AG04450 (cell line): Measurements from ENCODE around the gene BCL3. TPM values are rescaled to one million over a fixed set of nuclear protein-coding genes. Genes with fewer than 3 reads are reported as not detected.

Experiments
- CTCF ChIA-PET: fragments of 300-600, 350-600 bp; formaldehyde crosslinking; extraction: SDS; loops from one replicate; lab custom pipeline; 2022; ENCODE audit warnings: antibody characterized with exemption, inconsistent platforms; lab: Charles Lee
- POLR2A ChIA-PET: fragments of 350-600 bp; formaldehyde crosslinking; extraction: SDS; loops from one replicate; lab custom pipeline; 2021; ENCODE audit warnings: antibody characterized with exemption, inconsistent platforms; lab: Yijun Ruan, JAX
- DNase-seq: peaks from one replicate; pipeline ENCODE4 v3.0.0-alpha.2; 2011; ENCODE audit warnings: low read depth, low spot score
- H3K27ac ChIP-seq: one replicate; pipeline ENCODE4 v1.5.1; 2012; ENCODE audit warnings: low read depth, low read length, control low read depth
- H3K27me3 ChIP-seq: one replicate; pipeline ENCODE4 v1.6.0; 2012; ENCODE audit warnings: low read length; ENCODE audit not compliant: control insufficient read depth, insufficient read depth
- H3K4me3 ChIP-seq: 2 replicates; pipeline ENCODE4 v1.5.1; 2011; ENCODE audit warnings: mild to moderate bottlenecking, low read depth, low read length, control low read depth
- H3K9me3 ChIP-seq: 2 replicates; pipeline ENCODE4 v1.5.1; 2012; ENCODE audit warnings: low read length; ENCODE audit not compliant: control insufficient read depth, insufficient read depth
- polyA plus RNA-seq: library from polyadenylated mRNA; depleted of rRNA; stranded (reverse); fragments of >200 nt; gene quantifications from 2 replicates; pipeline ENCODE4 v1.2.3, GENCODE V29; 2011
- TF ChIP-seq, protein P1 (sequence below): IDR thresholded peaks from 2 replicates; pipeline ENCODE4 v1.5.1; 2011; ENCODE audit warnings: low read depth, low read length, control low read depth, inconsistent platforms

Gene BCL3
- polyA plus RNA-seq, 1 experiment: 5.6 TPM

DNA sequence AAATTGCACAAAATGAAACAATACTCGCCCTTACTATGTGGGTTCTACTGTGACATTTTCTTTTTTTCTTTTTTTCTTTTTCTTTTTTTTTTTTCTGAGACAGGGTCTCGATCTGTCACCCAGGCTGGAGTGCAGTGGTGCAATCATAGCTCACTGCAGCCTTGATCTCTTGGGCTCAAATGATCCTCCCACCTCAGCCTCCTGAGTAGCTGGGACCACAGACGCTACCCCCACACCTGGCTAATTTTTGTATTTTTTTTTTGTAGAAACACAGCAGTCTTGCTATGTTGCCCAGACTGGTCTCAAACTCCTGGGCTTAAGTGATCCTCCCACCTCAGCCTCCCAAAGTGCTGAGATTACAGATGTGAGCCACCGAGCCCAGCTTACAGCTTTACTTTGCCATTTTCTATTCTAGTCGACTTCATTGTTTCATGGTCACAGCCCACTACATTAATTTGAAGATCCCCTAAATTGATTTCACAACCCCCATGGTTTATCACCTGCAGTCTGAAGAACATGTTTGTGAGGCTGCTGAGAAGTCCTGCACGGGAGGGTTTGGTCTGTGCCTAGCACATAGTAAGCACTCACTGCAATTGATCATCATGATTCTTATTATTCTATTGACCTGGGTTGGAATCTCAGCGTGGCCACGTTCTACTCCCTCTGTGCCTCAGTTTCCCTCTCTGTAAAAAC, 3.8 kb downstream of the BCL3 start:
- DNase-seq: no peak
- H3K27ac ChIP-seq: peak overlapping the region; percentile 31
- TF ChIP-seq, protein P1, sequence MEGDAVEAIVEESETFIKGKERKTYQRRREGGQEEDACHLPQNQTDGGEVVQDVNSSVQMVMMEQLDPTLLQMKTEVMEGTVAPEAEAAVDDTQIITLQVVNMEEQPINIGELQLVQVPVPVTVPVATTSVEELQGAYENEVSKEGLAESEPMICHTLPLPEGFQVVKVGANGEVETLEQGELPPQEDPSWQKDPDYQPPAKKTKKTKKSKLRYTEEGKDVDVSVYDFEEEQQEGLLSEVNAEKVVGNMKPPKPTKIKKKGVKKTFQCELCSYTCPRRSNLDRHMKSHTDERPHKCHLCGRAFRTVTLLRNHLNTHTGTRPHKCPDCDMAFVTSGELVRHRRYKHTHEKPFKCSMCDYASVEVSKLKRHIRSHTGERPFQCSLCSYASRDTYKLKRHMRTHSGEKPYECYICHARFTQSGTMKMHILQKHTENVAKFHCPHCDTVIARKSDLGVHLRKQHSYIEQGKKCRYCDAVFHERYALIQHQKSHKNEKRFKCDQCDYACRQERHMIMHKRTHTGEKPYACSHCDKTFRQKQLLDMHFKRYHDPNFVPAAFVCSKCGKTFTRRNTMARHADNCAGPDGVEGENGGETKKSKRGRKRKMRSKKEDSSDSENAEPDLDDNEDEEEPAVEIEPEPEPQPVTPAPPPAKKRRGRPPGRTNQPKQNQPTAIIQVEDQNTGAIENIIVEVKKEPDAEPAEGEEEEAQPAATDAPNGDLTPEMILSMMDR: no peak
- peak overlapping the region; percentile 59 for H3K4me3 ChIP-seq
- H3K27me3 ChIP-seq: no peaks in the 10 kb centered on the region
- H3K9me3 ChIP-seq: no peaks in the 10 kb centered on the region
- ChIA-PET POLR2A (interaction anchor here (0.8 to 2.6 kb wide), 2 partner anchors 10 to 31 kb away, joined by 5 to 18 read pairs; no protein-coding TSS in a partner anchor), CTCF (interaction anchor here (0.6 to 2.1 kb wide), 4 partner anchors 19 to 130 kb away, joined by 3 to 16 read pairs (median 11); no protein-coding TSS in a partner anchor)

DNA sequence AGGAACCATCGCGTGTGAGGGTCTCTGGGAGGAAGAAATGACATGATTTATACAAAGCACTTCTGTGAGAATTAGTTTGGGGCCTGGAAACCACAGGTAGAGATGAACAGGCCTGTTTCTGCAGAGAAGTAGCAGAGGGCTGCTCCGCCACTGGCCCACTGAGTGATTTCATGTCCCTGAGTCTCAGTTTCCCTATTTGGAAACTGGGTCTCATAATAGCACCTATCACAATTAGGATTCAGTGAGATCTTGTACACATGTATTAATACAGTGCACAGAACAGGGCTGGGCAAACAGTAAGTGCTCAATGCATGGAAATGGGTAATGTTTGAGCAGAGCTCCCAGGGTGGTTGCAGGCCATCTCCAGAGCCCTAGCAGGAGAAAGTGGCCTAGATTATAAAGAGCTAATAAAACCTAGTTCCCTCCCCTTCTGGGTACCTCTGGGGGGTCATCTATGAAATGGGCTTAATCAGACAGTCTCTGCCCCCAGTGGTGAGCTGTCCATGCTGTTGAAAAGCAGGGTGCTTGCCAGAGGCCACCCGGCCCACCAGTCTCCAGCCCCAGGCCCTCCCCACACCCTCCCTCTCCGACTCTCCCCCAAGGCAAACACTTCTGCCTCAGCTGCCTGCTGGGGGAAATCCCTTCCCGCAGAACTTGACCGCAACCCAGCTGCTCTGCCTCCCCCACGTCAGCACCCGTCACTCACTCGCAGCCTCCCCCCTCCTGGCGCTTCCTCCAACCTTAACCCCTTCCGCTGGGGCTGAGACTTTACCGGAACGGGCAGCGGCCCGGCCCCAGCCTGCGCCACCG, 4.5 kb downstream of the BCL3 start:
- Histone ChIP-seq H3K27ac (peak overlapping the region; percentile 84), H3K4me3 (peak overlapping the region; percentile 59), H3K27me3 (no peaks in the 10 kb centered on the region), H3K9me3 (no peaks in the 10 kb centered on the region)
- ChIA-PET POLR2A (interaction anchor here (0.8 to 2.6 kb wide), 2 partner anchors 11 to 32 kb away, joined by 5 to 18 read pairs; no protein-coding TSS in a partner anchor), CTCF (interaction anchor here (0.6 to 2.1 kb wide), 3 partner anchors 18 to 126 kb away, joined by 3 to 16 read pairs (median 12); no protein-coding TSS in a partner anchor)
- TF ChIP-seq, protein P1: no peak; the same call in 1 of the 2 replicates
- peak; percentile 96 for DNase-seq

DNA sequence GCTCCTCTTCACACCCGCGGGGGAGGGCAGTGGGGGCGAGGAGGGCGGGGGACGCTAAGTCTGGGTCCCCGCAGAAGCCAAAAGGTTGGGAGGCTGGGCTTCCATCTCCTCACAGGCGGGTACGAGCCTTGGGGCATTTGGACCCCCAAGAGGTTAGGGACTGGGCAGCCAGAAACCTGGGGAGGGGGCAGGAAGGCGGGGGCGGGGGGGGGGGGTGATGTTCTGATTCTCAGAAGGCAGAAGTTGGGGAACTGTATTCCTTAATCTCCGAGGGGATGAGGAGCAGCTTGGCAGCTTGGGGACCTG, 5.1 kb downstream of the BCL3 start:
- TF ChIP-seq, protein P1: no peak
- H3K27me3 ChIP-seq: no peaks in the 10 kb centered on the region
- peak overlapping the region; percentile 59 for H3K4me3 ChIP-seq
- ChIA-PET CTCF (interaction anchor here (1.0 to 2.1 kb wide), 3 partner anchors 18 to 92 kb away, joined by 3 to 16 read pairs (median 12); partner anchors contain the start of gene NECTIN2), POLR2A (interaction anchor here (1.1 to 2.6 kb wide), 2 partner anchors 12 to 92 kb away, joined by 7 to 18 read pairs; no protein-coding TSS in a partner anchor)
- DNase-seq: no peak
- H3K27ac ChIP-seq: peak overlapping the region; percentile 84
- no peaks in the 10 kb centered on the region for H3K9me3 ChIP-seq

DNA sequence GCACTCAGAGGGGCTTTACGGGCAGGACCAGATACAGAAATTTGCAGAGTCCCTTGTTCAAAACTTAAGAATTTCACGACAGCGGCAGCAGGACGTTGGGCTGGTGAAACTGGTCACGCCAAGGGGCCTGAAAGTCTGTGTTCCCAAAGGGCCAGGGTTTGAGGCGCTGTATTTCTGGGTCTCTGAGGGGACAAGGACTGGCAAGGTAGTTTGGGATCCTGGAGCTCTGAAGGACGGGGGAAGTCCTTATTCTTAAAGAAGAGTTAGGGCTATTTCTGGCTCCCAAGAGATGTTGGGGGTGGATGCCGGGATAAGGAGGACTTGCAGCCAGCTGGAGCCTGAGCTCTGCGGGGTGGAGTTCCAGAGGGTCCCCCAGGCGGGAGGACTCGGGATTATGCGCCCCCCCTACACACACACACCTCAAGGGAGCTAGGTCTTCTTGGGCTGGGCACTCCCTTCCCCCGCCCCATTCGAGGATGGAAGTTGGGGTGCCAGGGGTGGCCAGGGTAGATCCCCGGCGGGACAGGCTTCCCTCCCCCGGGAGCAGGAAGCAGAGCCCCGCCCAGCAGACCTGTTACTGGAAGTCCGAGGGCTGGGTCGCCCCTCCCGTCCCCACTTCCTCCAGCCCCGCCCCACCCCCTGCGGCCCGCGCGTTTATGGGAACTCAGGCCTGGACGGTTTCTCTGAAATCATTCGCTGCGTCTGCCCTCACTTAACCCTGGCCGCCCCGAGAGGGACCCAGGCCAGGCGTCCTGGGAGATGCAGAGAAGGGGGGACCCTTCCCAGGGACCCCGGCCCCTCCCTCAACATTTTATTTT, 5.6 kb downstream of the BCL3 start:
- peak overlapping the region; percentile 84 for H3K27ac ChIP-seq

More for the DNA sequence above, 5.6 kb downstream of the BCL3 start:
- TF ChIP-seq, protein P1: peak; percentile 1; the same call in 1 of the 2 replicates
- DNase-seq: no peak
- H3K27me3 ChIP-seq: no peaks in the 10 kb centered on the region
- POLR2A ChIA-PET: interaction anchor here (1.1 to 2.6 kb wide), 2 partner anchors 12 to 91 kb away, joined by 7 to 18 read pairs; no protein-coding TSS in a partner anchor
- H3K9me3 ChIP-seq: no peaks in the 10 kb centered on the region
- peak overlapping the region; percentile 59 for H3K4me3 ChIP-seq
- CTCF ChIA-PET: interaction anchor here (1.0 to 2.1 kb wide), 4 partner anchors 17 to 92 kb away, joined by 3 to 16 read pairs (median 11); partner anchors contain the start of gene NECTIN2
